Hematopoietic multipotent progenitor cell treated with erythropoietin and hydrocortisone succinate and interleukin-3 and kit ligand, for 4 days (in vitro differentiated cells): Measurements from ENCODE around the gene PPP1R1A.

Experiments used
- DNase-seq: peaks from one replicate; pipeline ENCODE4 v3.0.0-alpha.2; 2015

The PPP1R1A gene, protein sequence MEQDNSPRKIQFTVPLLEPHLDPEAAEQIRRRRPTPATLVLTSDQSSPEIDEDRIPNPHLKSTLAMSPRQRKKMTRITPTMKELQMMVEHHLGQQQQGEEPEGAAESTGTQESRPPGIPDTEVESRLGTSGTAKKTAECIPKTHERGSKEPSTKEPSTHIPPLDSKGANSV

DNA sequence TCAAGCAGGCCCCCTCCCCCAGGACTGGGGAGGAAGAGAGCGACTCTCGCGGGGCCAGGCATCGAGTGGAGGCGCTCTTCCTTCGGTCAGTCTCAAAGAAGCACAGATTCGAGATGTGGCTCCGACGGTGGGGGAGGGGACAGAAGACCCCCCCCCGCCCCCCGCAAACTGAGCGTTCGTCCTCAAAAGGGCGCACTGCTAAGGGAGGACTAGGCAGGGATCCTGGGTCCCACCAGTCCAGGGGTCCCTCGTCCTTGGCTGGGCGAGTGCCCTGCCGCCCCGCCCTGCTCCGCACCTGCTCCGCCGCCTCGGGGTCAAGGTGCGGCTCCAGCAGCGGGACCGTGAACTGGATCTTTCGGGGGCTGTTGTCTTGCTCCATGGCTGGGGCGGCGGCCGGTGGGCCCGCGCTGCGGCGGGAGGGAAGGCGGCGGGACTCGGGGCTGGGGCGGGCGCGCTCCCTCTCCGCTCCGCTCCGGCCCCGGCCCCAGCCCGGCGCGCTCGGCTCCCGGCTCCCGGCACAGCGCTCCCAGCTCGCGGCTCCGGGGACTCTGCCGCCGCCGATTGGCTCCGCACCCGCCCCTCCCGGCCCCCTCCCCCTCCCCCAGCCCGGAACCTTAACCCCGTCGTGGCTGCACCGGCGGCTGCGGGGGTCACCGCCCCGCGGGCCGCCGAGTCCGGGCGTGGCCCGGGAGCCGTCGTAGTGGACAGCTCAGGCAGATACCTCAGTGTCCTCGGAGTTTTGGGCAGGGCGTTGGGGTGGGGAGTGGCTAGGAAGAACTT lies at the start of gene PPP1R1A:
PPP1R1A (minus strand) TSS at position 550 of the 780 bp plus-strand sequence; CDS start at position 379, 171 bp downstream.
- no peak for DNase-seq

DNA sequence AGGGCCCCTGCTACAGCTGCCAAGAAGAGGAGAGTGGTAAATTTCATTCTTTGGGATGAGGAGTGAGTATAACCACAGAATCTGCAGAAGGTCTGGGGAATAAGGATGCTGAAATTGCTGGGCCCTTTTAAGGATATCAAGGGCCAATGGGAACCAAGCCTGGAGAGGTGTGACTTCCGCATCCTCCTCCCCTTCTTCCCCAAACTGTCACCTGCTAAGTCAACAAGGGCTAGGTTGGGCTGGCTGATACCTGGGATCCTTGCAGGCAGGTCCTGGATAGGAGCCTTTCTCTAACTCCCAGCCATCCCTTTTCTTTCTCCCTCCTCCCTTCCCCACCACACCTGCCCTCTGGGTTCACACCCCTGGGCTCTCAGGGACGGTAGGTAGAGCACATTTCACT lies 46.3 kb upstream of the PPP1R1A start, which contains the start of gene LACRT:
LACRT (minus strand) TSS at position 101 of the 400 bp plus-strand sequence; CDS start at position 47, 54 bp downstream.
- DNase-seq: no peak

DNA sequence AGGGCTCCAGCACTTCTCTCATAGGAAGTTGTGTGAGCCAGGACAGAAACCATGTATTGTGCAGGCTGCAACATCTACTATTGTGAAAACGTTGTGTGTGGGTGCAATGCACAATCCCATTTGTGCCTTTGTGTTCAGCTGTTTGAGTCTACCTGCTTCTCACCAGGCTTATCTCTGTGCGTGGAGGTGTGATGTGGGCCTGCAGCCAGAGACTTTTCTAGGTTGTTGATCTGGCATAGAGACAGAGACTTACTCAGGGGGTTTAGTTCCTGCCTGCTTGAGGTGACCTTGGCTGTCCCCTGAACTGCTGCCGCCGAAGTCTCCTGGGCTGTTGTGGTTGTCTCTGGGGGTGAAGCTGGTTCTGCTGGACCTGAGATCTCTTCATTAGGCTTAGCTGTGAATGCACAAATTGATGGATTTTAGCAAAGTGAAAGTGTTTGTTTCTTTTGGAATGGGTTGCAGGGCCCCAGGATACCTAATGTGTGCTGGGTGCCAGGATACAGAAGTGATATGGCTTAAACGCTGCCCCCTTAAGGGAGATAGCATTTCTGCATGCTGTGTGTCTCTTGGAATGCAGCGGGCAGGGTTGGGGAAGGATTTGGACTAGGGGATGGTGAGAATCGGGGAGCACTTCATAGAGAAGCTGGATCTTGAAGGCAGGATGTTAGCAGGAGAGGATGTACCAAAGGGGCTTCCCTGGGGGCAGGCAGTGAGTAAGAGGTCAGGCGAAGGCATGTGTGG lies 43.7 kb upstream of the PPP1R1A start:
- peak; percentile 19 for DNase-seq

DNA sequence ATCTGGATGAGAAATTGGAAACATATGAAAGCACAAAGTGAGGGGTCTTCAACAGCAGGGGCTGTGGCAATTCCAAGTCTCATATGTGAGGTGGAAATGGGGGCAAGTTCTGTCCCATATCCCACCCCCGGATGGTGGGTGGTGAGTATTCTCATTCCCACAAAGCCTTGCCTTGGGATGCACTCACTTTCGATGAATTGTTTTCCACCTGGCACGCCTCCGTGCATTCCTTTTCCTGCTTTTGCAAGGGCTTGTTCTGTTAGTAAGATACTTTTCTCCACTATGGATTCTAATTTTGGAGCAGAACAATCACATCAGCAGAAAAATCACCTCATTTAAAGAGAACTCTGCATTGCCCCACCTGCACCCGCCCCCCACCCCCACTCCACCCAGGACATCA lies 43.1 kb upstream of the PPP1R1A start:
- DNase-seq: no peak

DNA sequence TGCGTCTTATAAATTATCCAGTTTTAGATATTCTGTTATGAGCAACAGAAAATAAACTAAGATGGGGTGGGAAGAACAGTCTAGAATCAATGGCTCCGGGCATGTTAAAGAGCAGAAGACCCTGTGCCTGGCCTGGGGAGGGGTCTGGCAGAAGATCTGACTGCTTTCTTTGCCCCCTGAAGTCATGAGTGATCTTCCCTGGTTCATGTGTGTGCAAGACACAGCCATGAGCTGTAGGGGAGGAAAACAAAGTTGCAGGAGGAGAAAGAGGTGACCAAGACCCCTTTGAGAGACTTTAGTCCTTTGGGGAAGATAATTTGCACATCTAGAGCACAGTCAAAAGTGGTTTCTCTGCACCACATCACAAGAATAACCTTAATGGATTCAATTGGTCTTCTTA lies 41.5 kb upstream of the PPP1R1A start:
- no peak for DNase-seq

DNA sequence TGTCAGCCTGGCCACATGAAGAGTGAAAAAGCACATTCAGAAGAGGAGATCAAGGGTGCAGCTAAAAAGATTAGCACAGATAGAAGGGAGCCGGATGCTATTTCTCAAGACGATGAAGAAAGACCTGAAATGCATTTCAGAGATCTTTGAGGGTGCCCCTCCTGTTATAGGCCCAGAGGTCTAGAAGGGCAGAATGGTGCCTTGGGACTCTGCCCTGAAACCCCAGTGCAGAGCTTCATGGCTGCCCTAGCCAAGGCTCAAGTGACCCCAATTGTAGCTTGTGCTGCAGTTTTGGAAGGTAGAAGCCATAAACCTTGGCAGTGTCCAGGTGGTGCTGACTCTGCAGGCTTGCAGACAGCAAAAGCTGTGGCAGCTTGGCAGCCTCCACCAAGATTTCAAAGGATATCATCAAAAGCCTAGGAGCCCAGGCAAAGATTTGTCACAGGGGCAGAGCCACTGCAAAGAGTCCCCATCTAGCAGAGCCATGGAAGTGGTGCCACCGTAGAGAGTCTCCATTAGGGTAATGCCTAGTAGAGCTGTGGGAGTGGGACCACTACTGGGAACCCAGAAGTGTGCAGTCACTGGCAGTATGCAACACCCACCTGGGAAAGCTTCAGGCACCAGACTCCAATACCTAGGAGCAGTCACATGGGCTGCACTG lies 39.9 kb upstream of the PPP1R1A start:
- no peak for DNase-seq

DNA sequence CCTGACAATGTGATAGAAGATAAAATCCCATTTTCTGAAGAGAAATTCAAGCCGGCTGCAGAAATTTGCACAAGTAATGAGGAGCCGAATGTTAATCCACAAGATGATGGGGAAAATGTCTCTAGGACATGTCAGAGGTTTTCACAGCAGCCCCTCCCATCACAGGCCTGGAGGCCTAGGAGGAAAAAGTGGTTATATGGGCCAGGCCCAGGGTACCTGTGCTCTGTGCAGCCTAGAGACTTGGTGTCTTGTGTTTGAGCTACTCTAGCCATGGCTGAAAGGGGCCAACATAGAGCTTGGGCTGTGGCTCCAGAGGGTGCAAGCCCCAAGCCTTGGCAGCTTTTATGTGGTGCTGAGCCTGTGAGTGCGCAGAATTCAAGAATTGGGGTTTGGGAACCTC lies 38.8 kb upstream of the PPP1R1A start:
- DNase-seq: no peak

DNA sequence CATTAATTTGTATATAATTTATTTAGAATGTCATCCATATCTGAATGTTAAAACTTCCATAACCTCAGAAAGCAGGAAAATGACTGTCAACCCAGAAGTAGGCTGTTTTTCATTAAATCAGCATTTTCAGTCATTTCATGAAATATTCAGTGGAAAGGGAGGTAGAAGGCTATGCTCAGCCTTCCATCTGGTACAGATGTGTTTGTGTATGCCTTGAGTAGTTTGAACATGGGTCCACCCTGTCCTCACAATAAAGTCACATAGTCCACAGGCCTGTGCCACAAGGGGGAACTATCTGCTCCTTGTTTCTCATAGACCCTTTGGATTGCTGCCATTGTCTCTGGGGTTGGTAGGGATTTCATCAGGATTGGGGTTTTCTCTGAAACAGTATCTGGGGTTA lies 37.1 kb upstream of the PPP1R1A start:
- no peak for DNase-seq

DNA sequence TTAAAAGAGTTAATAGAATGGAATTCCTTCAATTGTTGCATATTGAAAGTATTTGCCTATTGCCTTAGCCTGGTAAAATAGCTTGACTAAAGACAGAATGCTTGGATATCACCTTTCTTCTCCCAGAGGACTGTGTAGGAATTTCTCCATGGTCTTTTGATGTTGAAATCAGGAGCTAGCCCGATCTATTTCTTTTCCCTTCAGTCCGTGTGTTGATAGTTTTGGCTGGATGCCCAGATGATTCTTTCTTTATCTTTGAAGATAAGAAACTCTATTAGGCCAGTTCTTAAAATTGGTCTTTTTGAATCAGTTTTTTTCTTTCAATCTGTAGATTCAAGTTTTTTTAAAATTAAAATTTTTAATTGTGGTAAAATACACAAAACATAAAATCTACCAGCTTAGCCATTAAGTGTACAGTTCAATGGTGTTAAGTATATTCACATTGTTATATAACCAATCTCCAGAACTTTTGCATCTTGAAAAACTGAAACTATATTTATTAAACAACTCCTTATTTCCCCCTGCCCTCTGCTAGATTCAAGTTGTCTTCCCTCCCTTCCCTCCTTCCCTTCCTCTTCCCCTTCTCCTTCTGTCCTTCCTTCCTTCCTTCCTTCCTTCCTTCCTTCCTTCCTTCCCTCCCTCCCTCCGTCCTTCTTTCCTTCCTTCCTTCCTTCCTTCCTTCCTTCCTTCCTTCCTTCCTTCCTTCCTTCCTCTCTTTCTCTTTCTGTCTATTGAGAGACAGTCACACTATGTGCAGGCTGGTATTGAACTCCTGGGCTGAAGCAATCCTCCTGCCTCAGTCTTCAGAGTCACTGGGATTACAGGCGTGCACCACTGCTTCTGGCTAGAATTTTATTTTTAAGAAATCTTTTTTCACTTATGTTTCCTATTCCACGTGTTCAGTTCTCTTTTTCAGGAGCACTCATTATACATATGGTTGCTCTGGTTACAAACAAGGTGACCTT lies 36.1 kb upstream of the PPP1R1A start:
- DNase-seq: peak; percentile 5

DNA sequence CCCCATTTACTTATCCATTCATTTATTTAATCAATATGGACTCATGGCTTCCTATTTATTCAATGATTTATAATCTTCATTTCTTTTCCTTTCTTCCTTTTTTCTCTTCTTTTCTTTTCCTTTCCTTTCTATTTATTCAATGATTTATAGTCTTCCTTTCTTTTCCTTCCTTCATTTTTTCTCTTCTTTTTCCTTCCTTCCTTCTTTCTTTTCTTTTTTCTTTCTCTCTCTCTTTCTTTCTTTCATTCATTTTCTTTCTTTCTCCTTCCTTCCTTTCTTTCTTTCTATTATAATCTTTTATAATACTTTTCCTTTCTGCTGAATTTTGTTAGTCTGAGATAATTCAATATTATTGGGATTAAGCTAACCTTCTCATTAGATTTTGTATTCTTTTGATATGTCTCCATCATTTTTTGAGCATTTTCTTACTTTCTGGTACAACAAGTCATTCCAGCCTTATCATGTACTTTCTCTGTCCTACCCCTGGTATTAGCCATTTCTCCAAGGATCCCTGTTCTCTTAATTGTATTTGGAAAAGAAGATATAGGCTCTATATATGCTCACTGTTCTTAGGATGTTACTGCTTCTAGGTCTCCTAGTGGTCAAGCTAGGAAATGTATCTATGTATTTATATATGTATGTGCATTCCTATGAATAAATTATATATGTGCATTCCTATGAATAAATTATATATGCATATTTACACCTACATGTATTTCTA lies 34.2 kb upstream of the PPP1R1A start:
- peak; percentile 52 for DNase-seq

DNA sequence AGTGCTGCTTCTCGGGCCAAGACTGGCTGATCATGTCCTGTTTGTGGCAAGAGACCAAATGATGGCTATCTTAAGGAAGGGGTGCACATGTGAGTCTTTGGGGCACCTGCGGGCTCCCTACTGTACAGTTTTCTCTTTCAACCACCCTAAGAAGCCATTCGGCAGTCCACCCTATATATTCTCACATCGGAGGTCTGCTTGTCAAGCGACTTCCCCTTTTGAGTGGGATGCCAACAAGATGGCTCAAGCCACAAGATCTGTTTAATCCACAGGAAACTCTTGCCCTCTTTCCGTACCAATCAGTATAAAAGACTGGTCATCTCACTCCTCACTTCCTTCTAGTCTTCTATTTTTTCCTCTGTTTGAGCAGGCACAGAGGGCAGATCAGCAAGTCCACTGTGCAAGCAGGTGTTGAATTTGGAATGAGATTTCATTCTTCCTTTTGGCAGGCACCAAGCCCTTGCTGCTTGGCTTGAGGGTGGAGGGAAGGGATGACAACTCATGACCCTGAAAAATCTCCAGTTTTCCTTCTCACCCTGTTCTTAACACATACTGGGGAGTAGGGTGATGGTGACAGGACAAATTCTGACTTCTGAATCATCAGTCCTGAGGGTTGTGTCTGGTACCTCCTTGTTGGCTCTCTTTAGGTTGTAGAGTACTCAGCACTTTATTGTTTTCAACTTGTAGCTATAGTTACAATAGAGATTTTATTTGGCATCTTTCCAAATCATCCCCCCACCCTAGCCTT lies 28.6 kb upstream of the PPP1R1A start:
- DNase-seq: peak; percentile 87

DNA sequence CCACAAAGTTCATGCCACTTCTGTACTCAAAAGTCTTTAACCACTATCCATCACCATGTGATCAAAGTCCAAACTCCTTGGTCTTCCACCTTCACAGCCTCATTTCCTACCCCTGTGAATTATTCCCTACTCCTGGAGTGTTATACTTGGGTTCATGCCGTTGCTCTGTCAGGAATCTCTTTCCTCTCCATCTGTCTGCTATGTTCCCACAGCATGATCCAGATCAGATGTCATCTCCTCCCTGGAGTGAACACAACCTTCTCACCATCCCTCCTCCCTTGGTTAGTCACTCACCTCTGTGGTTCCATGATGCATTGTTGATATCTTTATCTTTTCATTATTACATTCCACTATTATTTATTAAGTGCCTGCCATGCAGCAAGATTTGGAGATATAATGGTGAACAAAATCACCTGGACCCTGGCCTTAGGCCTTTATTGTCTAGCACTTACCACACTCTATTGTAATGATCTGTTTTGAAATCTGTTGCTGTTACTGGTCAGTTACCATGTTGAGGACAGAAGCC lies 23.8 kb upstream of the PPP1R1A start:
- DNase-seq: no peak

DNA sequence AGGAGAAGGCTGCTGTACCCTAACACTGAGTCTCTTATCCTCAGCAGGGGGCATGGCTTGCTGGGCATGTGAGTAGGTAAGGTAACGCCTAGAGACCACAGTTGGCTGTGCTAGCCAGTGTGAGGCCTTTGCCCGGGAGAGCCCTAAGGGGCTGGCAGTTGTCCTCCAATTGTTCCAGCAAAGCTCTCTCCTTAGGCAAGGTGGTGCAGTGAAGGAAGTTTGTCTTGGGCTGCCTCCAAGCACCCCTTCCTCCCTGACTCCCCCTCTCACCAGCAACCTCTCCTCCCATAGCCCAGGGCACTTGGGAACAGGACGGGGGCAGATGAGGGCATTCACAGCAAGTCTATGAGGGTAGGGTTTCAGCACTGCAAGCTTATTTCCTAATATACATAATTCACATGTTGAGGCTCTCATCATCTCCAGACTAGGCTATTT lies 23.3 kb upstream of the PPP1R1A start:
- DNase-seq: no peak

DNA sequence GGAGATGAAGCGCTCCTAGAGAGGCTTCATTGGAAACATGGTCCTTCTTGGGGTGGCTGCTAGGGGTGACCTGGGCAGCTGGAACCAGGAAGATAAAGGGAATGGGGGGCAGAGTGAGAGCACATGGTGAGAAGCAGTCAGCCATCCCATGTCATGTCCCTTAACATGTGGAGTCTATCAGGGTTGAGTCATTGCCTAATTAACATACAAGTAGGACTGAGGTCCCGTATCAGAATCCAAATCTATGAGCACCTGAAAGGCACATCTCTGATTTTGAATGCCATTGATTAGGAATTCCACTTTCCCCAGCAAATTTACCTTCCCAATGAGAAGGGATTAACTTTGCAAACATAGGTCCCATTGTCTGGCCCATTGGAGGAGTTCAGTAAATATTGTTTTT lies 20.3 kb upstream of the PPP1R1A start:
- no peak for DNase-seq

DNA sequence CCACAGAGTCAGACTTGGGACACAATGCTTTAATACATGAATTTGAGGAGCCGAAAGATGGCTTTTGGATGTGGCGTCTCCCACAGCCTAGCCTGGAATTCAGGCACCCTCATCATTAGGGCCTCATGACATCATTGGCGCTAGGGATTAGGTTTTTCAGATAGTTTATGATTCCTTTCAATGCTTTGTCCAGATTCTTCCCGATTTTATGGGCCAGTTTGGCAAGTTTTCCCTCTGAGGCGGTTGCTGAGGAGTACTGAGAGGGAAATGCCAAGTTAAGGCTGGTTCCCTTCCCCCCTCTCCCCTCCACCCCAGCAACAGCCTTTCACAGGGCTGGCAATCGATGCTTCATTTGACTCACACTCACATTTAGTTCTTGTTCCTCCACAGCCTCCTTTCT lies 19.7 kb upstream of the PPP1R1A start:
- DNase-seq: no peak

DNA sequence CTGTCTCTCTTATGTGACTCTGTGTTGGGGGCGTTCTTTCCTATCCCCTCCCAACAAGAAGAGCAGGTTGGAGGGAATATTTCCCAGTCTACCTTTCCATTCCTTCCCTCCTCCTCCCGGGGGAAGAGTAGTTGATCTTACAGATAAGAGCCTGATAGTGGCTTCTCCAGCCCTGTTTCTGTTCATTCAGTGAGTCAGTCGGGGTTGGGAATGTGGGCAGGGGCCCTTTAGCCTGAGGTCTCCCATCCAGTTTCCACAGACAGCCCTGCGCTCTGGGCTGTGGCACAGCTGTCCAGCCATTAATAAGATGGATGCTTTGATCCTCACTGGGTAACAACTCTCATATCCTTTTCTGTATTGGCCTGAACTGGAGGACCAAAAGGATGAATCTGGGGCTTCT lies 18.1 kb upstream of the PPP1R1A start:
- DNase-seq: no peak

DNA sequence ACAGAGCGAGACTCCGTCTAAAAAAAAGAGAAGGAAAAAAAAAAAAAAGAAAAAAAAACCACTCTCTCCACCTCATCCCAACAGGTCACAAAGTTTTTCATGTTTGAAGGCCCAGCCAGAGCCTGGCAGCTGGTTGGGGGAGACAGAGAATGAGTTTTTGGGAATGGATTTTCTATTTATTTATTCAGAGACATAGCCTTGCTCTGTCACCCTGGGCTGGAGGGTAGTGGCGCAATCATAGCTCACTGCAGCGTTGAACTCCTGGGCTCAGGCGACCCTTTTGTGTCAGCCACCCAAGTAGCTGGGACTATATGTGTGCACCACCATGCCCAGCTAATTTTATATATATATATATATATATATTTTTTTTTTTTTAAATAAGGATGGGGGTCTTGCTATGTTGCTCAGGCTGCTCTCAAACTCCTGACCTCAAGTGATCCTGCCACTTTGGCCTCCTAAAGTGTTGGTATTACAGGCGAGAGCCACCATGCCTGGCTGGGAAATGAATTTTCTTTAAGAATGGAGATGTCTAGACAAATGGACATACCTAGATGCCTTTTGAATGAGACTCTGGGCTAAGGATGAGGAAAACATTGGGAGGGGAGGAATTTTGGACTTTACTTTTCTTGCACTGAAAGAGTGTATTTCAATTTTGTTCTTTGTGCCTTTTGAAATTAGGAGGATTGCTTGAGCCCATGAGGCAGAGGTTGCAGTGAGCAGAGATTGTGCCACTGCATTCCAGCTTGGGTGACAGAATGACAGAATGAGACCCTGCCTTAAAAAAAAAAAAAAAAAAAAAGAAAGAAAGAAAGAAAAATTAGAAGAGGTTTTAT lies 16.9 kb upstream of the PPP1R1A start:
- DNase-seq: no peak

DNA sequence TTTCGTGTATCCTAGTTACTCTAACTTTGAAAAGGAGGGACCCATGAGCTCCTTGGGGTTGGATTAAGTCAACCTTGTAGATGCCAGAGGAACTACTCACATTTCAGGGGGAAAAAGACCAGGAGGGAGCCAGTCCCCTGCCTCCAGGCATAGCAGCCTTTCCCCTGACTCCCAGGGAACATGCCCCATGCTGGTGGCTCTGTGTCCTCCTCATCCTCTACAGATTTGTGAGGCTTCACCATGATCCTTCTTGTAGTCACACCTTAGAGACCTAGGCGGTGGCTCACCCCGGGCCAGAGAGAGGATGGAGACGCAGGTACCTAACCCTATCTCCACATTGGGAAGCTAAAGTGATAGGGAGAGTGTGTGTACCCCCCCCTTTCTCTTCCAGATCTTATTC lies 16.0 kb upstream of the PPP1R1A start:
- DNase-seq: no peak

DNA sequence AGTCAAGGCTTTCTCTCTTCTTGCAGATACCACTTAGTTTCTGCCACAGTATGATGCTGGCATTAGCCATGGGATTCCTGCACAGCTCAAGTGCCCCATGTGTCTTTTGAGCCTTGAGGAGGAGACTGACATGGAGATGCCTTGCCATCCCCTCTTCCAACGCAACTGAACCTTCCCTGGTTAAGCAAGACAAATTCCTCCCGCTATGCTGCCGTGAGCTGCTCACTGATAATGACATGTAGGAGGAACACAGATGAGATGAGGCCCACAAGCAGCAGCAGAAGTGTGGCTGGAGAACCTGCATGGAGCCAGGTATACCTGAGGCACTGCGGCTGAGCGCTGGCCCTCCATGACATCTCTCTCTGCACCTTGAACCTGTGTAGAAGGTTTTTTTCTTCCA lies 15.4 kb upstream of the PPP1R1A start:
- DNase-seq: no peak
